Mesenchymal stem cell (in vitro differentiated cells and primary cell): ENCODE data around the gene KRTAP29-1. TPM values are rescaled to one million over a fixed set of nuclear protein-coding genes. Genes with fewer than 3 reads are reported as not detected.

ENCODE experiments used
- small RNA-seq: library from polyadenylated mRNA; stranded (forward); fragments of <200 nt; extraction: miRNeasy Mini kit (QIAGEN cat#:217004); gene quantifications from one replicate; pipeline ENCODE3, GENCODE V24; 2013; ENCODE audit warnings: low read depth

Gene KRTAP29-1

Small RNAs within 50 kb of the gene (small RNA-seq; reads per million reads assigned to genes)
- not detected for gene KRTAP9-10P
